Measurements from ENCODE around the gene SUCO.
"Not testable (repeated sequence)": the region's sequence is repeated elsewhere in the genome, so short reads cannot be mapped to it uniquely, and the experiment has no call there.

The SUCO gene

GRCh38 chr1:172566196-172566997, 33.4 kb downstream of the SUCO start:
- DNase-seq = peak; percentile 12

- no peak for DNase-seq
Observed at GRCh38 chr1:172567720-172568119, 34.8 kb downstream of the SUCO start.

- no peak for DNase-seq
Observed at GRCh38 chr1:172574080-172574479, 41.1 kb downstream of the SUCO start.

- DNase-seq = no peak
Observed at GRCh38 chr1:172578586-172578985, 45.6 kb downstream of the SUCO start.

- DNase-seq = no peak
Observed at GRCh38 chr1:172581273-172581672, 48.3 kb downstream of the SUCO start.

- DNase-seq = peak; percentile 25
Observed at GRCh38 chr1:172581779-172582178, 48.8 kb downstream of the SUCO start.

GRCh38 chr1:172582889-172583288, 49.9 kb downstream of the SUCO start:
- DNase-seq = no peak

- DNase-seq = peak; percentile 36
Observed at GRCh38 chr1:172585348-172585747, 52.4 kb downstream of the SUCO start.

GRCh38 chr1:172585861-172586260, 52.9 kb downstream of the SUCO start:
- DNase-seq = peak; percentile 23

GRCh38 chr1:172588296-172589291, 55.6 kb downstream of the SUCO start:
- DNase-seq = peak; percentile 79

- no peak for DNase-seq
Observed at GRCh38 chr1:172589553-172589952, 56.6 kb downstream of the SUCO start.

GRCh38 chr1:172591429-172591828, 58.5 kb downstream of the SUCO start:
- not testable (repeated sequence) for DNase-seq

GRCh38 chr1:172595066-172595465, 62.1 kb downstream of the SUCO start:
- not testable (repeated sequence) for DNase-seq

- DNase-seq = not testable (repeated sequence)
Observed at GRCh38 chr1:172596782-172597181, 63.8 kb downstream of the SUCO start.

- no peak for DNase-seq
Observed at GRCh38 chr1:172599912-172600311, 67.0 kb downstream of the SUCO start.

- no peak for DNase-seq
Observed at GRCh38 chr1:172600615-172601014, 67.7 kb downstream of the SUCO start.

GRCh38 chr1:172601046-172601630, 68.2 kb downstream of the SUCO start:
- no peak for DNase-seq

GRCh38 chr1:172602706-172603105, 69.8 kb downstream of the SUCO start:
- DNase-seq = no peak

- DNase-seq = no peak
Observed at GRCh38 chr1:172603816-172604215, 70.9 kb downstream of the SUCO start.

GRCh38 chr1:172605641-172606040, 72.7 kb downstream of the SUCO start:
- no peak for DNase-seq

GRCh38 chr1:172607145-172607544, 74.2 kb downstream of the SUCO start:
- no peak for DNase-seq

GRCh38 chr1:172608098-172608601, 75.2 kb downstream of the SUCO start:
- DNase-seq = no peak

GRCh38 chr1:172609528-172609927, 76.6 kb downstream of the SUCO start:
- peak; percentile 15 for DNase-seq

Data from fibroblast of skin of right biceps (primary cell).